ENCODE measurements around the gene TIAM1. TPM values are rescaled to one million over a fixed set of nuclear protein-coding genes. Genes with fewer than 3 reads are reported as not detected.

Gene TIAM1
- total RNA-seq, 4 donors from 2014 or later, result 5.4 to 10.6 (median 6.0) TPM

GRCh38 chr21:31281561-31281960, 62.5 kb downstream of the TIAM1 start:
- DNase-seq (ENCODE audit: extremely low spot score), result no peak
- 98% methylated on average over 1 of the region's 1 CpG for WGBS
- Histone ChIP-seq H3K36me3 (no peaks in the 10 kb centered on the region), H3K27me3 (no peaks in the 10 kb centered on the region), H3K27ac (replicated peaks in 1 of 4) (no peak overlapping the region), H3K4me1 (no peaks in the 10 kb centered on the region), H3K4me3 (no peak overlapping the region), H3K9me3 (no peaks in the 10 kb centered on the region)
- intact Hi-C loops (cut with DNase I), result no loop called here
- TF ChIP-seq EP300 (IDR thresholded peaks at IDR 0.05) (no peak), POLR2AphosphoS5 (IDR thresholded peaks at IDR 0.05) (no peak), POLR2A (IDR thresholded peaks at IDR 0.05; ENCODE audit: low read depth) (no peak)
- TF ChIP-seq, protein P1, sequence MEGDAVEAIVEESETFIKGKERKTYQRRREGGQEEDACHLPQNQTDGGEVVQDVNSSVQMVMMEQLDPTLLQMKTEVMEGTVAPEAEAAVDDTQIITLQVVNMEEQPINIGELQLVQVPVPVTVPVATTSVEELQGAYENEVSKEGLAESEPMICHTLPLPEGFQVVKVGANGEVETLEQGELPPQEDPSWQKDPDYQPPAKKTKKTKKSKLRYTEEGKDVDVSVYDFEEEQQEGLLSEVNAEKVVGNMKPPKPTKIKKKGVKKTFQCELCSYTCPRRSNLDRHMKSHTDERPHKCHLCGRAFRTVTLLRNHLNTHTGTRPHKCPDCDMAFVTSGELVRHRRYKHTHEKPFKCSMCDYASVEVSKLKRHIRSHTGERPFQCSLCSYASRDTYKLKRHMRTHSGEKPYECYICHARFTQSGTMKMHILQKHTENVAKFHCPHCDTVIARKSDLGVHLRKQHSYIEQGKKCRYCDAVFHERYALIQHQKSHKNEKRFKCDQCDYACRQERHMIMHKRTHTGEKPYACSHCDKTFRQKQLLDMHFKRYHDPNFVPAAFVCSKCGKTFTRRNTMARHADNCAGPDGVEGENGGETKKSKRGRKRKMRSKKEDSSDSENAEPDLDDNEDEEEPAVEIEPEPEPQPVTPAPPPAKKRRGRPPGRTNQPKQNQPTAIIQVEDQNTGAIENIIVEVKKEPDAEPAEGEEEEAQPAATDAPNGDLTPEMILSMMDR (IDR thresholded peaks at IDR 0.05), result no peak

DNA sequence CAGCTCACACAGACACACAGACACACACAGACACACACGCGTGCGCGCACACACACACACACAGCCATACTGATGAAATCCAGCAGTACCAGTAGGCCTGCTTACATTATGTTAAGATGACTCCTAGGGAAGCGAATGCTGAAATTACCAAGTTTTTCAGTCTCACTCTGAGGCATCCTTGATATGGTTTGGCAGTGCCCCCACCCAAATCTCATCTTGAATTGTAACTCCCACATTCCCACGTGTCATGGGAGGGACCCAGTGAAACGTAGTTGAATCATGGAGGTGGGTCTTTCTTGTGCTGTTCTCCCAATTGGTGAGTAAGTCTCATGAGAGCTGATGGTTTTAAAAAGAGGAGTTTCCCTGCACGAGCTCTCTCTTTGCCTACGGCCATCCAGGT, 64.1 kb downstream of the TIAM1 start:
- Histone ChIP-seq H3K27ac (replicated peaks in 1 of 4) (no peak overlapping the region), H3K4me1 (no peaks in the 10 kb centered on the region), H3K4me3 (no peak overlapping the region), H3K36me3 (no peaks in the 10 kb centered on the region), H3K9me3 (no peaks in the 10 kb centered on the region), H3K27me3 (no peaks in the 10 kb centered on the region)
- DNase-seq (ENCODE audit: extremely low spot score), result no peak
- 82% methylated on average over 9 of the region's 9 CpGs for WGBS
- TF ChIP-seq POLR2A (IDR thresholded peaks at IDR 0.05; ENCODE audit: low read depth) (no peak), POLR2AphosphoS5 (IDR thresholded peaks at IDR 0.05) (no peak), EP300 (IDR thresholded peaks at IDR 0.05) (no peak)
- TF ChIP-seq, protein P1 (IDR thresholded peaks at IDR 0.05), result no peak
- intact Hi-C loops (cut with DNase I), result no loop called here

- no peaks in the 10 kb centered on the region for H3K9me3 ChIP-seq
- H3K36me3 ChIP-seq, result no peaks in the 10 kb centered on the region
- TF ChIP-seq, protein P1 (IDR thresholded peaks at IDR 0.05), result no peak
- TF ChIP-seq POLR2AphosphoS5 (IDR thresholded peaks at IDR 0.05) (no peak), EP300 (IDR thresholded peaks at IDR 0.05) (no peak), POLR2A (IDR thresholded peaks at IDR 0.05; ENCODE audit: low read depth) (no peak)
- intact Hi-C loops (cut with DNase I), result no loop called here
- no peak overlapping the region for H3K4me3 ChIP-seq
- WGBS, result 98% methylated on average over 8 of the region's 8 CpGs
- H3K27ac ChIP-seq (replicated peaks in 1 of 4), result no peak overlapping the region
- H3K27me3 ChIP-seq, result no peaks in the 10 kb centered on the region
- no peaks in the 10 kb centered on the region for H3K4me1 ChIP-seq
- DNase-seq (ENCODE audit: extremely low spot score), result no peak
Measured at GRCh38 chr21:31279214-31279613, 64.8 kb downstream of the TIAM1 start.

DNA sequence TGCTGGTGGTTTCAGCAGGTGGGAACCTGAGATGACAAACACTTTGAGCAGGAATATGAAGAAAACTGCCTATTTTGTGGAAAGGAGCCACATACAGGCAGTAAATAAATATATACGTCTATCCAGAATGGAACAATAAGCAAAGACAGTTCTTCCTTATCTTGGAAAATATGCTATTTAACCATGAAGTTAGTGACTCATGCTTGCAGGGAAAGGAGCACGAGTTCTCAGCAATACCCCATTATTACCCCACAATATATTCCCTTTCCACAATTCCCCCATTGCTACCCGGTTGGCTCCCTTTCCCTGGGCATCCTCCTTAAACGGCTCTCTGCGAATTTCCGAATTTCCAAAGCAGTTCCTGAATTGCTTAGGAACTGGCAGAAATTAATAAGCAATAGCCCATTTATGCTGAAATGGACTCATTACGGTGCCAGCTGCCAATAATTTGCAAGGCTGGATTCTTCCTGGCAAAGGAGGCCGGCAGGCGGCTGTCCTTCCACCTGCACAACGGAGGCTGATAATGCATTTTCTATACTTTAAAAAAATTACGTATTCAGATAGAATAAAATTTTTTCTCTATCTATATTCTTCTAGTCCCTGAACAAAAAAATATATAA, 65.4 kb downstream of the TIAM1 start:
- Histone ChIP-seq H3K4me1 (no peaks in the 10 kb centered on the region), H3K27me3 (no peaks in the 10 kb centered on the region), H3K36me3 (no peaks in the 10 kb centered on the region), H3K27ac (replicated peaks in 1 of 4) (no peak overlapping the region), H3K4me3 (no peak overlapping the region), H3K9me3 (no peaks in the 10 kb centered on the region)
- intact Hi-C loops (cut with DNase I), result no loop called here
- 92% methylated on average over 11 of the region's 11 CpGs for WGBS
- TF ChIP-seq, protein P1 (IDR thresholded peaks at IDR 0.05), result no peak
- TF ChIP-seq POLR2AphosphoS5 (IDR thresholded peaks at IDR 0.05), result no peak
- TF ChIP-seq EP300 (IDR thresholded peaks at IDR 0.05), result no peak
- no peak for TF ChIP-seq POLR2A (IDR thresholded peaks at IDR 0.05; ENCODE audit: low read depth)
- DNase-seq (ENCODE audit: extremely low spot score), result no peak

DNA sequence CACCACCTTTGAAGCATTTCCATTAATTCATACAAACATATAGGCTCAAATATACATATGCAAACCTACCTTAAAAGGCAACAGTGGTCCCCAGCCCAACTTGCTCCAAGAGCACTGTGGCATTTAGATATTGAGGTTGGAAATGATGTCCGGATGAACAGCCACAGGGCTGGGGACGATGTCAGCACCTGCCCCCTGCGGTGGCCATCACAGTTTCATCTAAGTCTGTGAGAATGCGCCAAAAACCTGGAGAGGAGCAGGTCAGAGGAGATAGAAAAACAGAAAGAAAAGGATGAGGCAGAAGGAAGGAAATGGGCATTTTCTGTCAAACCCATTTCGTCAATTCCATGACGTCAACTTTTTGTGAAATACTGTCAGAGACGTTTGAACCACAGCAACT, 67.4 kb downstream of the TIAM1 start:
- no peak overlapping the region for H3K4me3 ChIP-seq
- WGBS, result 89% methylated on average over 7 of the region's 7 CpGs
- TF ChIP-seq, protein P1 (IDR thresholded peaks at IDR 0.05), result no peak
- TF ChIP-seq EP300 (IDR thresholded peaks at IDR 0.05), result no peak
- no peak for TF ChIP-seq POLR2AphosphoS5 (IDR thresholded peaks at IDR 0.05)
- no peak for TF ChIP-seq POLR2A (IDR thresholded peaks at IDR 0.05; ENCODE audit: low read depth)
- H3K4me1 ChIP-seq, result no peaks in the 10 kb centered on the region
- intact Hi-C loops (cut with DNase I), result no loop called here
- no peaks in the 10 kb centered on the region for H3K36me3 ChIP-seq
- no peaks in the 10 kb centered on the region for H3K27me3 ChIP-seq
- DNase-seq (ENCODE audit: extremely low spot score), result no peak
- no peaks in the 10 kb centered on the region for H3K9me3 ChIP-seq
- H3K27ac ChIP-seq (replicated peaks in 1 of 4), result no peak overlapping the region

Measured in esophagus muscularis mucosa (tissue), 4 donors.